HCT116 (cell line): ENCODE data around the gene LRP1B. TPM values are rescaled to one million over a fixed set of nuclear protein-coding genes. Genes with fewer than 3 reads are reported as not detected.

Experiments
- ATAC-seq: fragments of 200-7000 bp; cut with Tn5 transposase; 2 replicates; pipeline ENCODE4 v1.9.1; 2020; ENCODE audit warnings: mild to moderate bottlenecking, moderate library complexity
- BruUV-seq: library from RNA; stranded (reverse); fragments of 400-500 nt; replicated peaks from 2 replicates; lab custom pipeline; 2021; lab: Mats Ljungman, UMichigan
- CTCF ChIA-PET: fragments of 300-600 bp; sonication (Branson Sonifier 250); formaldehyde crosslinking; loops from one replicate; lab custom pipeline; 2021; ENCODE audit warnings: antibody characterized with exemption; lab: Charles Lee
- POLR2A ChIA-PET: fragments of 300-600, 350-600 bp; sonication (Branson Sonifier 250); formaldehyde crosslinking; loops from one replicate; lab custom pipeline; 2021; ENCODE audit warnings: antibody characterized with exemption; lab: Charles Lee
- RAD21 ChIA-PET, 2 experiments: fragments of 300-600 bp; sonication (Branson Sonifier 250); formaldehyde crosslinking; loops; one replicate each; lab custom pipeline; 2023; ENCODE audit warnings: low total read pairs in 2 of 2; ENCODE audit not compliant: uncharacterized antibody in 2 of 2, unreplicated experiment in 2 of 2, low non-redundant PET in 1 of 2; lab: Charles Lee
- DNase-seq: peaks from one replicate; pipeline ENCODE4 v3.0.0-alpha.2; 2010; ENCODE audit warnings: low read depth, low spot score
- H2AFZ ChIP-seq: fragments of 200-600 bp; shearing (Covaris generic), sonication (generic); 2 replicates; pipeline ENCODE4 v1.6.1; 2017; ENCODE audit warnings: low read depth, mixed run types, mixed read lengths, antibody characterized with exemption, low read length; ENCODE audit not compliant: poor library complexity, severe bottlenecking
- H3K27ac ChIP-seq: 2 replicates; pipeline ENCODE4 v1.5.1; 2012; ENCODE audit warnings: low read depth, low read length
- H3K27me3 ChIP-seq: fragments of 200-600 bp; sonication (generic); 2 replicates; pipeline ENCODE4 v1.6.1; 2016; ENCODE audit warnings: mixed run types, low read length, mixed read lengths; ENCODE audit not compliant: insufficient read depth
- H3K36me3 ChIP-seq, 2 experiments: fragments of 200-500 bp in 1 of 2; fragments of 200-600 bp in 1 of 2; sonication (Bioruptor generic) in 1 of 2; sonication (generic) in 1 of 2; 2 replicates each; pipeline versions ENCODE4 v1.5.1 to v1.6.1; 2014 to 2016; ENCODE audit warnings: low read length in 2 of 2, inconsistent platforms in 1 of 2, mixed read lengths in 1 of 2, mixed run types in 1 of 2; ENCODE audit not compliant: insufficient read depth in 2 of 2, control insufficient read depth in 1 of 2
- H3K4me1 ChIP-seq, 2 experiments: fragments of 200-600 bp in 1 of 2; sonication (generic) in 1 of 2; 2 replicates each; pipeline versions ENCODE4 v1.5.1 to v1.6.1; 2012 to 2017; ENCODE audit warnings: low read length in 2 of 2, inconsistent platforms in 1 of 2, mild to moderate bottlenecking in 1 of 2, mixed read lengths in 1 of 2, mixed run types in 1 of 2, moderate library complexity in 1 of 2; ENCODE audit not compliant: insufficient read depth in 2 of 2, control insufficient read depth in 1 of 2
- H3K4me2 ChIP-seq: fragments of 200-600 bp; sonication (generic); 2 replicates; pipeline ENCODE4 v1.6.1; 2017; ENCODE audit warnings: mixed run types, low read length, mixed read lengths
- H3K4me3 ChIP-seq, 2 experiments: fragments of 200-600 bp in 1 of 2; sonication (generic) in 1 of 2; replicated peaks in 1 of 2; 2 replicates each; pipeline ENCODE4 v1.5.1; 2011 to 2016; ENCODE audit warnings: low read length in 2 of 2, control low read depth in 1 of 2, low read depth in 1 of 2, mild to moderate bottlenecking in 1 of 2, mixed read lengths in 1 of 2, mixed run types in 1 of 2
- H3K79me2 ChIP-seq: fragments of 200-600 bp; sonication (generic); 2 replicates; pipeline ENCODE4 v1.6.1; 2017; ENCODE audit warnings: mild to moderate bottlenecking, mixed run types, low read length, moderate library complexity, mixed read lengths; ENCODE audit not compliant: insufficient read depth
- H3K9ac ChIP-seq: fragments of 200-600 bp; sonication (generic); 2 replicates; pipeline ENCODE4 v1.6.1; 2016; ENCODE audit warnings: low read length, mixed read lengths
- H3K9me2 ChIP-seq: fragments of 200-600 bp; sonication (generic), shearing (Covaris generic); 2 replicates; pipeline ENCODE4 v1.6.1; 2017; ENCODE audit warnings: mixed run types, mild to moderate bottlenecking, moderate library complexity; ENCODE audit not compliant: insufficient read depth
- H3K9me3 ChIP-seq, 2 experiments: fragments of 200-500 bp in 1 of 2; fragments of 200-600 bp in 1 of 2; sonication (Bioruptor generic) in 1 of 2; sonication (generic) in 1 of 2; 2 replicates each; pipeline ENCODE4 v1.6.1; 2014 to 2017; ENCODE audit warnings: low read length in 2 of 2, mixed read lengths in 2 of 2, inconsistent platforms in 1 of 2, low read depth in 1 of 2, mild to moderate bottlenecking in 1 of 2, mixed run types in 1 of 2, moderate library complexity in 1 of 2; ENCODE audit not compliant: control insufficient read depth in 1 of 2, insufficient read depth in 1 of 2
- H4K20me1 ChIP-seq: fragments of 200-600 bp; sonication (generic), shearing (Covaris generic); 2 replicates; pipeline ENCODE4 v1.6.1; 2017; ENCODE audit warnings: mixed run types, mild to moderate bottlenecking, moderate library complexity; ENCODE audit not compliant: insufficient read depth
- CBX3 ChIP-seq: IDR thresholded peaks from 2 replicates; pipeline ENCODE4 v1.6.1; 2012; ENCODE audit warnings: low read depth
- EGR1 ChIP-seq: IDR thresholded peaks from 2 replicates; pipeline ENCODE4 v1.6.1; 2012; ENCODE audit warnings: low read depth
- EZH2 ChIP-seq: fragments of 200-600 bp; sonication (generic); IDR thresholded peaks from 2 replicates; pipeline ENCODE4 v1.6.1; 2017; ENCODE audit warnings: antibody characterized with exemption, mixed run types
- EZH2phosphoT487 ChIP-seq: fragments of 200-600 bp; IDR thresholded peaks from 2 replicates; pipeline ENCODE4 v1.6.1; 2018; ENCODE audit warnings: antibody characterized with exemption, borderline replicate concordance
- FOSL1 ChIP-seq: IDR thresholded peaks from 2 replicates; pipeline ENCODE4 v1.6.1; 2012; ENCODE audit warnings: low read depth
- POLR2A ChIP-seq: IDR thresholded peaks from 2 replicates; pipeline ENCODE4 v1.7.0; 2011; ENCODE audit warnings: borderline replicate concordance; ENCODE audit not compliant: insufficient read depth, insufficient read length; ENCODE audit errors: extremely low read depth
- POLR2AphosphoS5 ChIP-seq: IDR thresholded peaks from 2 replicates; pipeline ENCODE4 v1.6.1; 2011; ENCODE audit warnings: mild to moderate bottlenecking, low read depth, low read length, moderate library complexity
- RAD21 ChIP-seq: IDR thresholded peaks from 2 replicates; pipeline ENCODE4 v1.6.1; 2012; ENCODE audit warnings: low read depth, mild to moderate bottlenecking
- SIN3A ChIP-seq: IDR thresholded peaks from 2 replicates; pipeline ENCODE4 v1.6.1; 2012; ENCODE audit warnings: low read depth
- SP1 ChIP-seq: IDR thresholded peaks from 2 replicates; pipeline ENCODE4 v1.6.1; 2012; ENCODE audit warnings: low read depth
- SRF ChIP-seq: IDR thresholded peaks from 2 replicates; pipeline ENCODE4 v1.6.1; 2012; ENCODE audit warnings: low read depth
- TCF7L2 ChIP-seq: IDR thresholded peaks from 2 replicates; pipeline ENCODE4 v1.7.0; 2011; ENCODE audit warnings: borderline replicate concordance, inconsistent platforms; ENCODE audit not compliant: insufficient read depth, insufficient read length; ENCODE audit errors: extremely low read depth
- YY1 ChIP-seq: IDR thresholded peaks from 2 replicates; pipeline ENCODE4 v1.6.1; 2011; ENCODE audit warnings: low read length, low read depth, moderate library complexity, mild to moderate bottlenecking; ENCODE audit not compliant: insufficient replicate concordance; ENCODE audit errors: extremely low read depth
- ZNF274 ChIP-seq: fragments of 200-500 bp; sonication (Bioruptor generic); IDR thresholded peaks from 2 replicates; pipeline ENCODE4 v1.6.1; 2014; ENCODE audit warnings: mild to moderate bottlenecking, low read depth, low read length, inconsistent platforms
- intact Hi-C: fragments of 100-400 bp; cut with micrococcal nuclease; formaldehyde crosslinking; loops from 2 replicates; pipeline ENCODE4 v1.10.0; 2022
- total RNA-seq: library from RNA; stranded (reverse); gene quantifications from one replicate; pipeline ENCODE4 v1.2.1, GENCODE V29; 2021; ENCODE audit not compliant: unreplicated experiment
- TF ChIP-seq, protein P1 (sequence below), 3 experiments: fragments of 200-600 bp in 1 of 3; sonication (generic) in 1 of 3; IDR thresholded peaks in 2 of 3; conservative IDR thresholded peaks in 1 of 3; 2 replicates each; pipeline ENCODE4 v1.5.1; 2012 to 2017; ENCODE audit warnings: low read depth in 2 of 3, low read length in 2 of 3, antibody characterized with exemption in 1 of 3, borderline replicate concordance in 1 of 3, control low read depth in 1 of 3, mild to moderate bottlenecking in 1 of 3, mixed read lengths in 1 of 3, mixed run types in 1 of 3, moderate library complexity in 1 of 3; ENCODE audit not compliant: insufficient read depth in 1 of 3
- TF ChIP-seq, protein P2 (sequence below): IDR thresholded peaks from 2 replicates; pipeline ENCODE4 v1.6.1; 2011; ENCODE audit warnings: mild to moderate bottlenecking, low read length, moderate library complexity; ENCODE audit not compliant: insufficient replicate concordance; ENCODE audit errors: extremely low read depth
- TF ChIP-seq, protein P3 (sequence below): IDR thresholded peaks from 2 replicates; pipeline ENCODE4 v1.6.1; 2012
- TF ChIP-seq, protein P4 (sequence below): IDR thresholded peaks from 2 replicates; pipeline ENCODE4 v1.6.1; 2012; ENCODE audit warnings: low read depth

LRP1B gene
- total RNA-seq, 1 experiment from 2014 or later: 0.34 TPM

DNA sequence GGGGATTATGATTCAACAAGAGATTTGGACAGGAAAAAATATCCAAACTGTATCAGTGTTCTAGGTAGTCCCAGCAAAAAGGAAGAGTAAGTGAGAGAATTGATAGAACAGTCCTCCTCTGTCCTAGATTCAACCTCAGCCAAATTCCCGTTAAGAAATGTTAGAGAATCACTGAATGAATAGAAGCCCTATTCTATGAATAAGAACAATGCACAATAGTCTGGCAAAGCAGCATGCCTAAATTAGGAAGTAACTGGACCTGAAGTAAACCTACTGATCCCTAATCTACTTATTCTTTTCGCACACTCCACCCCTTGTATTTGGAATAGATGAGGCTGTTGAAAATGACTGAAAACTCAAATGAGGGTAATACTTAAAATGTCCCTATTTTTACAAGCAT is 1665.5 kb downstream of the LRP1B start:
- intact Hi-C loops: no loop called here
- Histone ChIP-seq H3K79me2 (no peaks in the 10 kb centered on the region), H3K4me3 (no peak overlapping the region), H3K4me1 (no peaks in the 10 kb centered on the region), H2AFZ (no peak overlapping the region), H3K36me3 (no peaks in the 10 kb centered on the region), H3K4me2 (no peak overlapping the region), H3K9me3 (no peaks in the 10 kb centered on the region), H3K9ac (no peak overlapping the region)
- RAD21 ChIA-PET: no interaction called here
- TF ChIP-seq RAD21 (no peak), CBX3 (no peak), SRF (no peak), EGR1 (no peak), YY1 (no peak), EZH2 (no peak), SP1 (no peak), POLR2AphosphoS5 (no peak), ZNF274 (no peak), TCF7L2 (no peak), FOSL1 (no peak), EZH2phosphoT487 (no peak), POLR2A (no peak), SIN3A (no peak)
- TF ChIP-seq, protein P1, sequence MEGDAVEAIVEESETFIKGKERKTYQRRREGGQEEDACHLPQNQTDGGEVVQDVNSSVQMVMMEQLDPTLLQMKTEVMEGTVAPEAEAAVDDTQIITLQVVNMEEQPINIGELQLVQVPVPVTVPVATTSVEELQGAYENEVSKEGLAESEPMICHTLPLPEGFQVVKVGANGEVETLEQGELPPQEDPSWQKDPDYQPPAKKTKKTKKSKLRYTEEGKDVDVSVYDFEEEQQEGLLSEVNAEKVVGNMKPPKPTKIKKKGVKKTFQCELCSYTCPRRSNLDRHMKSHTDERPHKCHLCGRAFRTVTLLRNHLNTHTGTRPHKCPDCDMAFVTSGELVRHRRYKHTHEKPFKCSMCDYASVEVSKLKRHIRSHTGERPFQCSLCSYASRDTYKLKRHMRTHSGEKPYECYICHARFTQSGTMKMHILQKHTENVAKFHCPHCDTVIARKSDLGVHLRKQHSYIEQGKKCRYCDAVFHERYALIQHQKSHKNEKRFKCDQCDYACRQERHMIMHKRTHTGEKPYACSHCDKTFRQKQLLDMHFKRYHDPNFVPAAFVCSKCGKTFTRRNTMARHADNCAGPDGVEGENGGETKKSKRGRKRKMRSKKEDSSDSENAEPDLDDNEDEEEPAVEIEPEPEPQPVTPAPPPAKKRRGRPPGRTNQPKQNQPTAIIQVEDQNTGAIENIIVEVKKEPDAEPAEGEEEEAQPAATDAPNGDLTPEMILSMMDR (IDR thresholded peaks at IDR 0.05 in 2 of 3, conservative IDR thresholded peaks at IDR 0.05 in 1 of 3; ENCODE audit: borderline replicate concordance in 1 of 3, insufficient read depth in 1 of 3, low read depth in 2 of 3, low read length in 2 of 3): no peak
- TF ChIP-seq, protein P2, sequence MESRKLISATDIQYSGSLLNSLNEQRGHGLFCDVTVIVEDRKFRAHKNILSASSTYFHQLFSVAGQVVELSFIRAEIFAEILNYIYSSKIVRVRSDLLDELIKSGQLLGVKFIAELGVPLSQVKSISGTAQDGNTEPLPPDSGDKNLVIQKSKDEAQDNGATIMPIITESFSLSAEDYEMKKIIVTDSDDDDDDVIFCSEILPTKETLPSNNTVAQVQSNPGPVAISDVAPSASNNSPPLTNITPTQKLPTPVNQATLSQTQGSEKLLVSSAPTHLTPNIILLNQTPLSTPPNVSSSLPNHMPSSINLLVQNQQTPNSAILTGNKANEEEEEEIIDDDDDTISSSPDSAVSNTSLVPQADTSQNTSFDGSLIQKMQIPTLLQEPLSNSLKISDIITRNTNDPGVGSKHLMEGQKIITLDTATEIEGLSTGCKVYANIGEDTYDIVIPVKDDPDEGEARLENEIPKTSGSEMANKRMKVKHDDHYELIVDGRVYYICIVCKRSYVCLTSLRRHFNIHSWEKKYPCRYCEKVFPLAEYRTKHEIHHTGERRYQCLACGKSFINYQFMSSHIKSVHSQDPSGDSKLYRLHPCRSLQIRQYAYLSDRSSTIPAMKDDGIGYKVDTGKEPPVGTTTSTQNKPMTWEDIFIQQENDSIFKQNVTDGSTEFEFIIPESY: no peak
- TF ChIP-seq, protein P3, sequence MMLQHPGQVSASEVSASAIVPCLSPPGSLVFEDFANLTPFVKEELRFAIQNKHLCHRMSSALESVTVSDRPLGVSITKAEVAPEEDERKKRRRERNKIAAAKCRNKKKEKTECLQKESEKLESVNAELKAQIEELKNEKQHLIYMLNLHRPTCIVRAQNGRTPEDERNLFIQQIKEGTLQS: no peak
- TF ChIP-seq, protein P4, sequence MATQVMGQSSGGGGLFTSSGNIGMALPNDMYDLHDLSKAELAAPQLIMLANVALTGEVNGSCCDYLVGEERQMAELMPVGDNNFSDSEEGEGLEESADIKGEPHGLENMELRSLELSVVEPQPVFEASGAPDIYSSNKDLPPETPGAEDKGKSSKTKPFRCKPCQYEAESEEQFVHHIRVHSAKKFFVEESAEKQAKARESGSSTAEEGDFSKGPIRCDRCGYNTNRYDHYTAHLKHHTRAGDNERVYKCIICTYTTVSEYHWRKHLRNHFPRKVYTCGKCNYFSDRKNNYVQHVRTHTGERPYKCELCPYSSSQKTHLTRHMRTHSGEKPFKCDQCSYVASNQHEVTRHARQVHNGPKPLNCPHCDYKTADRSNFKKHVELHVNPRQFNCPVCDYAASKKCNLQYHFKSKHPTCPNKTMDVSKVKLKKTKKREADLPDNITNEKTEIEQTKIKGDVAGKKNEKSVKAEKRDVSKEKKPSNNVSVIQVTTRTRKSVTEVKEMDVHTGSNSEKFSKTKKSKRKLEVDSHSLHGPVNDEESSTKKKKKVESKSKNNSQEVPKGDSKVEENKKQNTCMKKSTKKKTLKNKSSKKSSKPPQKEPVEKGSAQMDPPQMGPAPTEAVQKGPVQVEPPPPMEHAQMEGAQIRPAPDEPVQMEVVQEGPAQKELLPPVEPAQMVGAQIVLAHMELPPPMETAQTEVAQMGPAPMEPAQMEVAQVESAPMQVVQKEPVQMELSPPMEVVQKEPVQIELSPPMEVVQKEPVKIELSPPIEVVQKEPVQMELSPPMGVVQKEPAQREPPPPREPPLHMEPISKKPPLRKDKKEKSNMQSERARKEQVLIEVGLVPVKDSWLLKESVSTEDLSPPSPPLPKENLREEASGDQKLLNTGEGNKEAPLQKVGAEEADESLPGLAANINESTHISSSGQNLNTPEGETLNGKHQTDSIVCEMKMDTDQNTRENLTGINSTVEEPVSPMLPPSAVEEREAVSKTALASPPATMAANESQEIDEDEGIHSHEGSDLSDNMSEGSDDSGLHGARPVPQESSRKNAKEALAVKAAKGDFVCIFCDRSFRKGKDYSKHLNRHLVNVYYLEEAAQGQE: no peak
- TF ChIP-seq, all 23 proteins: peak for 0
- Histone ChIP-seq H3K27ac (no peak overlapping the region), H4K20me1 (no peaks in the 10 kb centered on the region), H3K27me3 (no peaks in the 10 kb centered on the region), H3K9me2 (no peaks in the 10 kb centered on the region)
- ChIA-PET POLR2A (no interaction called here), CTCF (no interaction called here)
- ATAC-seq: no peak
- DNase-seq: no peak
- BruUV-seq: no TSS peak
